Measurements from ENCODE around the gene KCNQ5. TPM values are rescaled to one million over a fixed set of nuclear protein-coding genes. Genes with fewer than 3 reads are reported as not detected.

KCNQ5 gene
- total RNA-seq, 6 donors from 2014 or later, result 0.30 to 3.1 (median 0.32) TPM

GRCh38 chr6:73032586-73032985 lies 410.7 kb downstream of the KCNQ5 start:
- TF ChIP-seq POLR2A (IDR thresholded peaks at IDR 0.05) (no peak), EP300 (IDR thresholded peaks at IDR 0.05) (no peak)
- Histone ChIP-seq H3K4me3 (no peak overlapping the region), H3K27ac (no peak overlapping the region), H3K27me3 (no peaks in the 10 kb centered on the region), H3K36me3 (no peaks in the 10 kb centered on the region), H3K9me3 (no peaks in the 10 kb centered on the region), H3K4me1 (no peaks in the 10 kb centered on the region)
- DNase-seq (no peak), ATAC-seq (ENCODE audit: low FRiP score in 2 of 2) (no peak)
- 87 to 95% methylated on average over 2 of the region's 2 CpGs for WGBS, 2 donors

GRCh38 chr6:73036689-73037088 lies 414.8 kb downstream of the KCNQ5 start:
- ATAC-seq (ENCODE audit: low FRiP score in 2 of 2), result no peak
- Histone ChIP-seq H3K9me3 (no peaks in the 10 kb centered on the region), H3K27ac (no peak overlapping the region), H3K36me3 (no peaks in the 10 kb centered on the region), H3K27me3 (no peaks in the 10 kb centered on the region), H3K4me3 (no peak overlapping the region), H3K4me1 (no peaks in the 10 kb centered on the region)
- DNase-seq, result no peak
- no peak for TF ChIP-seq EP300 (IDR thresholded peaks at IDR 0.05)
- TF ChIP-seq POLR2AphosphoS5 (IDR thresholded peaks at IDR 0.05), result no peak
- no peak for TF ChIP-seq CTCF (IDR thresholded peaks at IDR 0.05)
- TF ChIP-seq POLR2A (IDR thresholded peaks at IDR 0.05), result no peak
- 84 to 89% methylated on average over 4 of the region's 4 CpGs for WGBS, 2 donors

- H3K27me3 ChIP-seq, result no peaks in the 10 kb centered on the region
- ATAC-seq (ENCODE audit: low FRiP score in 2 of 2), result no peak
- H3K27ac ChIP-seq, result no peak overlapping the region
- DNase-seq, result no peak
- no peak overlapping the region for H3K4me3 ChIP-seq
- H3K36me3 ChIP-seq, result no peaks in the 10 kb centered on the region
- 59 to 65% methylated on average over 3 of the region's 3 CpGs for WGBS, 2 donors
- H3K4me1 ChIP-seq, result no peaks in the 10 kb centered on the region
- TF ChIP-seq POLR2A (IDR thresholded peaks at IDR 0.05) (no peak), POLR2AphosphoS5 (IDR thresholded peaks at IDR 0.05) (no peak), CTCF (IDR thresholded peaks at IDR 0.05) (no peak), EP300 (IDR thresholded peaks at IDR 0.05) (no peak)
- H3K9me3 ChIP-seq, result no peaks in the 10 kb centered on the region
Measured at GRCh38 chr6:73041051-73041450, 419.2 kb downstream of the KCNQ5 start.

GRCh38 chr6:73042892-73043291 lies 421.0 kb downstream of the KCNQ5 start:
- Histone ChIP-seq H3K27me3 (no peaks in the 10 kb centered on the region), H3K27ac (no peak overlapping the region), H3K4me1 (no peaks in the 10 kb centered on the region), H3K4me3 (no peak overlapping the region), H3K36me3 (no peaks in the 10 kb centered on the region), H3K9me3 (no peaks in the 10 kb centered on the region)
- DNase-seq (no peak), ATAC-seq (ENCODE audit: low FRiP score in 2 of 2) (no peak)
- TF ChIP-seq CTCF (IDR thresholded peaks at IDR 0.05) (no peak), POLR2A (IDR thresholded peaks at IDR 0.05) (no peak), EP300 (IDR thresholded peaks at IDR 0.05) (no peak), POLR2AphosphoS5 (IDR thresholded peaks at IDR 0.05) (no peak)
- 88 to 92% methylated on average over 1 of the region's 1 CpG for WGBS, 2 donors

- Histone ChIP-seq H3K27ac (no peak overlapping the region), H3K4me3 (no peak overlapping the region), H3K36me3 (no peaks in the 10 kb centered on the region), H3K9me3 (no peaks in the 10 kb centered on the region), H3K4me1 (no peaks in the 10 kb centered on the region), H3K27me3 (no peaks in the 10 kb centered on the region)
- TF ChIP-seq POLR2AphosphoS5 (IDR thresholded peaks at IDR 0.05), result no peak
- no peak for TF ChIP-seq POLR2A (IDR thresholded peaks at IDR 0.05)
- no peak for TF ChIP-seq EP300 (IDR thresholded peaks at IDR 0.05)
- TF ChIP-seq CTCF (IDR thresholded peaks at IDR 0.05), result no peak
- DNase-seq (no peak), ATAC-seq (ENCODE audit: low FRiP score in 2 of 2) (no peak)
- WGBS, 2 donors, result 48 to 75% methylated on average over 1 of the region's 1 CpG
Measured at GRCh38 chr6:73043446-73043845, 421.6 kb downstream of the KCNQ5 start.
